Esophagus muscularis mucosa (tissue), 4 donors: ENCODE measurements around the gene ROBO4.

Source experiments
- CTCF ChIP-seq, 3 experiments: fragments of 200-600 bp in 2 of 3; fragments of 450-650 bp in 1 of 3; sonication (generic) in 2 of 3; IDR thresholded peaks; one replicate each; pipeline ENCODE4 v1.5.1; 2017 to 2019; ENCODE audit warnings: antibody characterized with exemption in 3 of 3, mild to moderate bottlenecking in 2 of 3, moderate library complexity in 1 of 3
- EP300 ChIP-seq: sonication (generic); formaldehyde crosslinking; IDR thresholded peaks from one replicate; pipeline ENCODE4 v1.6.1; 2017; ENCODE audit warnings: antibody characterized with exemption
- POLR2A ChIP-seq: fragments of 450-650 bp; IDR thresholded peaks from one replicate; pipeline ENCODE4 v1.6.1; 2017; ENCODE audit warnings: antibody characterized with exemption, moderate library complexity, mild to moderate bottlenecking, low read depth

GRCh38 chr11:124886978-124887666, 10.5 kb downstream of the ROBO4 start:
- TF ChIP-seq POLR2A: no peak
- TF ChIP-seq CTCF (IDR thresholded peaks at IDR 0.05): no peak
- TF ChIP-seq EP300: no peak
